NB4 (cell line): ENCODE results near the gene TUBA1A.
A peak's percentile ranks its signal among the peaks of the same experiment; 100 is the strongest.

ENCODE experiments used
- DNase-seq: peaks from one replicate; pipeline ENCODE4 v3.0.0; 2010; ENCODE audit warnings: low read depth
- H3K4me3 ChIP-seq: one replicate; pipeline ENCODE4 v1.5.1; 2011; ENCODE audit warnings: mild to moderate bottlenecking, low read depth, low read length, moderate library complexity
- CTCF ChIP-seq: IDR thresholded peaks from one replicate; pipeline ENCODE4 v1.5.1; 2012; ENCODE audit warnings: low read depth, low read length
- MAX ChIP-seq: IDR thresholded peaks from 2 replicates; pipeline ENCODE4 v1.6.1; 2011; ENCODE audit warnings: low read depth, low read length
- MYC ChIP-seq: IDR thresholded peaks from 2 replicates; pipeline ENCODE4 v1.6.1; 2011; ENCODE audit warnings: low read depth, low read length
- POLR2A ChIP-seq: IDR thresholded peaks from 2 replicates; pipeline ENCODE4 v1.6.1; 2011; ENCODE audit warnings: mild to moderate bottlenecking; ENCODE audit not compliant: insufficient read length; ENCODE audit errors: extremely low read depth

Gene TUBA1A

GRCh38 chr12:49208146-49208545 is 19.3 kb upstream of the TUBA1A start:
- no peak for DNase-seq
- no peak overlapping the region for H3K4me3 ChIP-seq
- TF ChIP-seq POLR2A (no peak), CTCF (no peak), MAX (no peak), MYC (no peak)

GRCh38 chr12:49206389-49206788 is 17.5 kb upstream of the TUBA1A start:
- TF ChIP-seq MAX: no peak
- TF ChIP-seq CTCF: no peak
- no peak for TF ChIP-seq MYC
- no peak for TF ChIP-seq POLR2A
- no peak for DNase-seq
- no peak overlapping the region for H3K4me3 ChIP-seq

GRCh38 chr12:49201595-49202295 is 12.9 kb upstream of the TUBA1A start:
- no peak overlapping the region for H3K4me3 ChIP-seq
- DNase-seq: peak; percentile 40
- TF ChIP-seq MYC (no peak), POLR2A (no peak), MAX (no peak), CTCF (no peak)

- H3K4me3 ChIP-seq: no peak overlapping the region
- DNase-seq: peak; percentile 78
- TF ChIP-seq POLR2A (no peak), MYC (no peak), MAX (no peak), CTCF (no peak)
Observed at GRCh38 chr12:49200919-49201594, 12.2 kb upstream of the TUBA1A start.

- DNase-seq: no peak
- no peak for TF ChIP-seq CTCF
- TF ChIP-seq MYC: no peak
- no peak for TF ChIP-seq MAX
- TF ChIP-seq POLR2A: no peak
- H3K4me3 ChIP-seq: no peak overlapping the region
Observed at GRCh38 chr12:49198431-49199155, 9.7 kb upstream of the TUBA1A start.
